ACC112 (cell line): ENCODE data around the gene GLO1.

Source experiments
- H2AFZ ChIP-seq: fragments of 200-600 bp; sonication (generic); one replicate; pipeline ENCODE4 v1.6.0; 2017; ENCODE audit warnings: antibody characterized with exemption, low read length; ENCODE audit not compliant: unreplicated experiment
- H3K27ac ChIP-seq: fragments of 200-600 bp; sonication (generic); 2 replicates; pipeline ENCODE4 v1.5.1; 2014; ENCODE audit warnings: low read depth, mild to moderate bottlenecking, antibody characterized with exemption, low read length, moderate library complexity
- H3K27me3 ChIP-seq: fragments of 200-600 bp; sonication (generic); 2 replicates; pipeline ENCODE4 v1.6.1; 2014; ENCODE audit warnings: mild to moderate bottlenecking, antibody characterized with exemption, low read length, moderate library complexity, mixed read lengths; ENCODE audit not compliant: insufficient read depth
- H3K36me3 ChIP-seq: fragments of 200-600 bp; sonication (generic); 2 replicates; pipeline ENCODE4 v1.6.1; 2016; ENCODE audit warnings: mild to moderate bottlenecking, antibody characterized with exemption, low read length, moderate library complexity, mixed read lengths; ENCODE audit not compliant: insufficient read depth
- H3K4me1 ChIP-seq: fragments of 200-600 bp; sonication (generic); one replicate; pipeline ENCODE4 v1.6.1; 2016; ENCODE audit warnings: low read length, mixed read lengths; ENCODE audit not compliant: insufficient read depth, unreplicated experiment, control insufficient read depth
- H3K4me3 ChIP-seq: fragments of 200-600 bp; sonication (generic); 2 replicates; pipeline ENCODE4 v1.5.1; 2014; ENCODE audit warnings: mild to moderate bottlenecking, low read depth, low read length
- H3K79me2 ChIP-seq: fragments of 200-600 bp; sonication (generic); one replicate; pipeline ENCODE4 v1.6.0; 2016; ENCODE audit warnings: low read length; ENCODE audit not compliant: control insufficient read depth, unreplicated experiment, insufficient read depth

Gene GLO1

GRCh38 chr6:38723783-38724182 lies 20.8 kb upstream of the GLO1 start:
- peaks cover 13% of the 10 kb centered on the region for H3K27me3 ChIP-seq
- H3K4me1 ChIP-seq: no peaks in the 10 kb centered on the region
- H3K4me3 ChIP-seq: no peak overlapping the region
- H2AFZ ChIP-seq: no peak overlapping the region
- H3K79me2 ChIP-seq: no peaks in the 10 kb centered on the region
- H3K27ac ChIP-seq: no peak overlapping the region
- no peaks in the 10 kb centered on the region for H3K36me3 ChIP-seq

- H3K27me3 ChIP-seq: peaks cover 14% of the 10 kb centered on the region
- H3K36me3 ChIP-seq: no peaks in the 10 kb centered on the region
- H3K4me3 ChIP-seq: no peak overlapping the region
- H3K27ac ChIP-seq: no peak overlapping the region
- H3K4me1 ChIP-seq: no peaks in the 10 kb centered on the region
- H2AFZ ChIP-seq: no peak overlapping the region
- no peaks in the 10 kb centered on the region for H3K79me2 ChIP-seq
These were observed 19.9 kb upstream of the GLO1 start for GRCh38 chr6:38722727-38723334.

- H3K36me3 ChIP-seq: no peaks in the 10 kb centered on the region
- H3K4me1 ChIP-seq: no peaks in the 10 kb centered on the region
- H3K4me3 ChIP-seq: no peak overlapping the region
- no peaks in the 10 kb centered on the region for H3K79me2 ChIP-seq
- H3K27ac ChIP-seq: no peak overlapping the region
- peaks cover 14% of the 10 kb centered on the region for H3K27me3 ChIP-seq
- no peak overlapping the region for H2AFZ ChIP-seq
These were observed 19.1 kb upstream of the GLO1 start for GRCh38 chr6:38722038-38722437.

- H3K36me3 ChIP-seq: no peaks in the 10 kb centered on the region
- H3K4me1 ChIP-seq: no peaks in the 10 kb centered on the region
- H3K27ac ChIP-seq: no peak overlapping the region
- no peaks in the 10 kb centered on the region for H3K79me2 ChIP-seq
- H3K27me3 ChIP-seq: peaks cover 20% of the 10 kb centered on the region
- H3K4me3 ChIP-seq: no peak overlapping the region
- H2AFZ ChIP-seq: no peak overlapping the region
These were observed 17.4 kb upstream of the GLO1 start for GRCh38 chr6:38720295-38720694.

- no peaks in the 10 kb centered on the region for H3K36me3 ChIP-seq
- H3K4me3 ChIP-seq: no peak overlapping the region
- no peaks in the 10 kb centered on the region for H3K79me2 ChIP-seq
- H3K4me1 ChIP-seq: peaks cover 1% of the 10 kb centered on the region
- peaks cover 20% of the 10 kb centered on the region for H3K27me3 ChIP-seq
- no peak overlapping the region for H2AFZ ChIP-seq
- H3K27ac ChIP-seq: no peak overlapping the region
These were observed 16.4 kb upstream of the GLO1 start for GRCh38 chr6:38719358-38719757.

- H2AFZ ChIP-seq: no peak overlapping the region
These were observed 13.9 kb upstream of the GLO1 start for GRCh38 chr6:38716825-38717224.

GRCh38 chr6:38715016-38715689 lies 12.2 kb upstream of the GLO1 start, which contains the start of gene DNAH8:
Gene DNAH8, plus strand, starts transcription at chr6:38715311. Its CDS starts 7,499 bp downstream, at chr6:38722810.
- Histone ChIP-seq H3K27ac (no peak within 1 kb of the TSS), H3K4me3 (peak within 1 kb of the TSS; percentile 71), H3K4me1 (peaks cover 4% of the 10 kb centered on the region), H3K79me2 (no peaks in the 10 kb centered on the region), H3K36me3 (no peaks in the 10 kb centered on the region), H3K27me3 (peaks cover 20% of the 10 kb centered on the region), H2AFZ (peak within 1 kb of the TSS; percentile 23)

More at GRCh38 chr6:38716825-38717224, 13.9 kb upstream of the GLO1 start:
- Histone ChIP-seq H3K36me3 (no peaks in the 10 kb centered on the region), H3K4me1 (peaks cover 4% of the 10 kb centered on the region), H3K79me2 (no peaks in the 10 kb centered on the region), H3K27me3 (peaks cover 20% of the 10 kb centered on the region), H3K4me3 (no peak overlapping the region), H3K27ac (no peak overlapping the region)

- H3K27me3 ChIP-seq: peaks cover 13% of the 10 kb centered on the region
- H3K27ac ChIP-seq: no peak overlapping the region
- no peaks in the 10 kb centered on the region for H3K79me2 ChIP-seq
- peaks cover 4% of the 10 kb centered on the region for H3K4me1 ChIP-seq
- peak overlapping the region; percentile 23 for H2AFZ ChIP-seq
- H3K36me3 ChIP-seq: no peaks in the 10 kb centered on the region
- peak overlapping the region; percentile 71 for H3K4me3 ChIP-seq
These were observed 11.5 kb upstream of the GLO1 start for GRCh38 chr6:38714239-38715015.

- H3K27me3 ChIP-seq: peaks cover 7% of the 10 kb centered on the region
- no peak overlapping the region for H2AFZ ChIP-seq
- H3K27ac ChIP-seq: no peak overlapping the region
- peaks cover 4% of the 10 kb centered on the region for H3K4me1 ChIP-seq
- no peaks in the 10 kb centered on the region for H3K36me3 ChIP-seq
- no peaks in the 10 kb centered on the region for H3K79me2 ChIP-seq
- H3K4me3 ChIP-seq: no peak overlapping the region
These were observed 10.9 kb upstream of the GLO1 start for GRCh38 chr6:38713812-38714211.

GRCh38 chr6:38708496-38708895 lies 5.6 kb upstream of the GLO1 start:
- no peak overlapping the region for H2AFZ ChIP-seq
- no peaks in the 10 kb centered on the region for H3K79me2 ChIP-seq
- H3K27me3 ChIP-seq: peaks cover 6% of the 10 kb centered on the region; the same call in 1 of the 2 replicates
- no peaks in the 10 kb centered on the region for H3K36me3 ChIP-seq
- H3K4me1 ChIP-seq: no peaks in the 10 kb centered on the region
- H3K27ac ChIP-seq: no peak overlapping the region
- no peak overlapping the region for H3K4me3 ChIP-seq
